ENCODE results near the gene ANK3.

ANK3 gene

DNA sequence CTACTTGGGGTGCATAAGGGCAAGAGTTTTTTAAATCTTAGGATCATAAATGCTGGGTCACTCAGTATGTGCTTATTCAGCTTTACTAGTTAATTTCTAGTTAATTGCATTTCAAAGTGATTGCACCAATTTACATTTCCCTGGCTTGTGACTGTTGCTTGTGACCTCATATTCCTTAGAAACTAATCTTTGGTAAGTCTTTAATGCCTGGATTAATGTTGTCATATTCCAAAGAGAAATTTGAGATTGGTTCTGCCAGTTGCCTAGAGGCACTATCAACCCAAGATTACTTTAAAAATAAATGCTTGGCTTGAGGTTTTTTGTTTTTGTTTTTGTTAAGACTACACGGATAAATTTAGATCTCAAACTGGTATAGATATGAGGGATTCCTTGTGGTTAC is 103.1 kb downstream of the ANK3 start:
- no peaks in the 10 kb centered on the region for H3K4me1 ChIP-seq (ENCODE audit: insufficient read depth, low read length)
- H3K27me3 ChIP-seq (ENCODE audit: control insufficient read depth in 1 of 2, insufficient read depth in 2 of 2, low read length in 2 of 2) = no peaks in the 10 kb centered on the region
- no peak overlapping the region for H3K27ac ChIP-seq (ENCODE audit: low read depth, low read length)
- H3K9ac ChIP-seq (ENCODE audit: low read length) = no peak overlapping the region
- no peak overlapping the region for H3K4me3 ChIP-seq (ENCODE audit: low read depth in 1 of 2, low read length in 2 of 2)
- no peaks in the 10 kb centered on the region for H3K36me3 ChIP-seq (ENCODE audit: insufficient read depth, low read length)
- no peaks in the 10 kb centered on the region for H3K9me3 ChIP-seq (ENCODE audit: low read length)

DNA sequence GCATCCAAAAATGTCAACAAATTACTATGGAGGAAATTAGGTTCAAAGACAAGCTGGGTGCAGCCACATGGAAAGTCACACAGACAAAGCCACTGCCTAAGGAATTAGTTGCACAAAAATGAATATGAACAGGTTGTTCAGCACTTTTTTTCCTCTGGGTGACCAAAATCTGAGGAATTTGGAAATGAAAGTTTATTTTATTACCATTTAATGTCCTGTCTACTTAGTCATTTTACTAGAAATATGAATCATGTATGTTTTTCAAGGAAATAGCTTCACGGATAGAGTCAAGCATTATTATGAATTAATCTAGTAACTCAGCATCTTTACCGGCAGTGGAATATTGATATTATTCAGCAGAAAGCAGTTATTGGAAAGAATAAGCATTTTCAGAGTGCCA is 106.3 kb downstream of the ANK3 start:
- no peak overlapping the region for H3K27ac ChIP-seq (ENCODE audit: low read depth, low read length)

GRCh38 chr10:60282771-60283353 is 106.8 kb downstream of the ANK3 start:
- H3K4me1 ChIP-seq (ENCODE audit: insufficient read depth, low read length) = no peaks in the 10 kb centered on the region

More for the DNA sequence above, 106.3 kb downstream of the ANK3 start:
- H3K27me3 ChIP-seq (ENCODE audit: control insufficient read depth in 1 of 2, insufficient read depth in 2 of 2, low read length in 2 of 2) = no peaks in the 10 kb centered on the region
- no peaks in the 10 kb centered on the region for H3K4me1 ChIP-seq (ENCODE audit: insufficient read depth, low read length)
- no peak overlapping the region for H3K4me3 ChIP-seq (ENCODE audit: low read depth in 1 of 2, low read length in 2 of 2)
- no peaks in the 10 kb centered on the region for H3K36me3 ChIP-seq (ENCODE audit: insufficient read depth, low read length)
- H3K9ac ChIP-seq (ENCODE audit: low read length) = no peak overlapping the region
- no peaks in the 10 kb centered on the region for H3K9me3 ChIP-seq (ENCODE audit: low read length)

GRCh38 chr10:60281792-60282353 is 107.8 kb downstream of the ANK3 start:
- Histone ChIP-seq H3K9me3 (ENCODE audit: low read length) (no peaks in the 10 kb centered on the region), H3K36me3 (ENCODE audit: insufficient read depth, low read length) (no peaks in the 10 kb centered on the region), H3K4me3 (ENCODE audit: low read depth in 1 of 2, low read length in 2 of 2) (no peak overlapping the region), H3K4me1 (ENCODE audit: insufficient read depth, low read length) (no peaks in the 10 kb centered on the region), H3K9ac (ENCODE audit: low read length) (no peak overlapping the region), H3K27ac (ENCODE audit: low read depth, low read length) (no peak overlapping the region), H3K27me3 (ENCODE audit: control insufficient read depth in 1 of 2, insufficient read depth in 2 of 2, low read length in 2 of 2) (no peaks in the 10 kb centered on the region)

More at GRCh38 chr10:60282771-60283353, 106.8 kb downstream of the ANK3 start:
- Histone ChIP-seq H3K27ac (ENCODE audit: low read depth, low read length) (no peak overlapping the region), H3K4me3 (ENCODE audit: low read depth in 1 of 2, low read length in 2 of 2) (no peak overlapping the region), H3K9me3 (ENCODE audit: low read length) (no peaks in the 10 kb centered on the region), H3K9ac (ENCODE audit: low read length) (no peak overlapping the region), H3K27me3 (ENCODE audit: control insufficient read depth in 1 of 2, insufficient read depth in 2 of 2, low read length in 2 of 2) (no peaks in the 10 kb centered on the region), H3K36me3 (ENCODE audit: insufficient read depth, low read length) (no peaks in the 10 kb centered on the region)

DNA sequence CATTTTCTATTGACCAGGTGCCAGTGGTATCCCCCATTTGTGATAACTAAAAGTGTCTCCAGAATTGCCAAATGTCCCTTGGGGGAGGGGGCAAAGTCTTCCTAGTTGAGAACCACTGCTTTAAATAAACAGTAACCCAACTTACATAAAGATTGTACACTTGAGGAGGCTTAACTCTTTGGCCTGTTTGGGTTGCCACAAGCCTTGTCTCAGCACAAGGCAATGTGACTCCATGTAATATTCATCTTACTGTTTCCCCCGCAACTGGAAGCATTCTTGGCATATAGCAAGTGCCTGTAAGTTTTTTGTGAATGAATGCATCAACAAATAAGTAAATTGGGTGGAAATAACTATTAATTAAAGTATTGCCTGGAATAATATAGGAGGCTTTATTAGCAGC is 108.3 kb downstream of the ANK3 start:
- H3K27ac ChIP-seq (ENCODE audit: low read depth, low read length) = no peak overlapping the region
- H3K4me1 ChIP-seq (ENCODE audit: insufficient read depth, low read length) = no peaks in the 10 kb centered on the region
- H3K36me3 ChIP-seq (ENCODE audit: insufficient read depth, low read length) = no peaks in the 10 kb centered on the region

GRCh38 chr10:60280475-60280874 is 109.2 kb downstream of the ANK3 start:
- H3K4me1 ChIP-seq (ENCODE audit: insufficient read depth, low read length) = no peaks in the 10 kb centered on the region
- no peak overlapping the region for H3K27ac ChIP-seq (ENCODE audit: low read depth, low read length)
- H3K36me3 ChIP-seq (ENCODE audit: insufficient read depth, low read length) = no peaks in the 10 kb centered on the region
- H3K4me3 ChIP-seq (ENCODE audit: low read depth in 1 of 2, low read length in 2 of 2) = no peak overlapping the region
- no peak overlapping the region for H3K9ac ChIP-seq (ENCODE audit: low read length)
- H3K9me3 ChIP-seq (ENCODE audit: low read length) = no peaks in the 10 kb centered on the region
- no peaks in the 10 kb centered on the region for H3K27me3 ChIP-seq (ENCODE audit: control insufficient read depth in 1 of 2, insufficient read depth in 2 of 2, low read length in 2 of 2)

More for the DNA sequence above, 108.3 kb downstream of the ANK3 start:
- Histone ChIP-seq H3K9me3 (ENCODE audit: low read length) (no peaks in the 10 kb centered on the region), H3K4me3 (ENCODE audit: low read depth in 1 of 2, low read length in 2 of 2) (no peak overlapping the region), H3K9ac (ENCODE audit: low read length) (no peak overlapping the region), H3K27me3 (ENCODE audit: control insufficient read depth in 1 of 2, insufficient read depth in 2 of 2, low read length in 2 of 2) (no peaks in the 10 kb centered on the region)

DNA sequence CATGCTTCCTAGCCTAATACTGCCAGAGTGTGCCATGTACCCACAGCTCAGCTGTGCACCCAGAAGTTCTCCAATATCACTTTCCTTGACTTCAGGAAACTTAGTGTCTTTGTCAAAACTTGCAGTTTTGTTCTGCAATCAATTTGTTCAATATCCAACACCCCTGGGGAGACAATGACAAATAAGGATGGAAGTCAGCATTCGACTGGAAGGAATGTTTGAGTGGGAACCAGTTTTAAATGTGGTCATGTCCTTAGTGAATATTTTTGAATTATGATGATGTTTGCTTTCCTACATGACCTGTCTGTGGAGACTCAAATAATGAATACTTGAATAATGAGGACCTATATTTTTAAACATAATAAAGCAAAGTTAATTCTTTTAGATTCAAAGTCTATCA is 112.0 kb downstream of the ANK3 start:
- H3K4me3 ChIP-seq (ENCODE audit: low read depth in 1 of 2, low read length in 2 of 2) = no peak overlapping the region
- H3K27me3 ChIP-seq (ENCODE audit: control insufficient read depth in 1 of 2, insufficient read depth in 2 of 2, low read length in 2 of 2) = no peaks in the 10 kb centered on the region
- H3K27ac ChIP-seq (ENCODE audit: low read depth, low read length) = no peak overlapping the region
- no peaks in the 10 kb centered on the region for H3K36me3 ChIP-seq (ENCODE audit: insufficient read depth, low read length)
- no peaks in the 10 kb centered on the region for H3K9me3 ChIP-seq (ENCODE audit: low read length)
- no peak overlapping the region for H3K9ac ChIP-seq (ENCODE audit: low read length)
- no peaks in the 10 kb centered on the region for H3K4me1 ChIP-seq (ENCODE audit: insufficient read depth, low read length)

DNA sequence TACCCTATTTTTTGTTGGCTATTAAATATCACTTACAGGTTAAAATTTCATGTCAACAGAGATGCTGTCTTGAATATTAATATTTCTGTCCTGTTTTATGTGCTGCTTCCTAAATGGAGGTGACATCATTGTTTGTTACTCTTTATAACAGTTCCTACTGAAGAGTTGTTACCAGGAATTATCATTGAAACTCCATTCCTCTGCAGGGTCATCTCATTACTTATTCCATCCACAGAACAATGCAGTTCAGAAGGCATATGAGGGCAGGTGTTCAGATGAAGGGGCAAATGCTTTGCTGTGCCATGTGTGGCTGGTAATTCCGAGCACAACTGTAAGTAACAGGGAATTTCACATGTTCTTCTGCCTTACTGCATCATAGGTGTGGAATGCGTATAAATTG is 113.4 kb downstream of the ANK3 start:
- Histone ChIP-seq H3K4me1 (ENCODE audit: insufficient read depth, low read length) (no peaks in the 10 kb centered on the region), H3K27ac (ENCODE audit: low read depth, low read length) (no peak overlapping the region), H3K36me3 (ENCODE audit: insufficient read depth, low read length) (no peaks in the 10 kb centered on the region), H3K4me3 (ENCODE audit: low read depth in 1 of 2, low read length in 2 of 2) (no peak overlapping the region), H3K27me3 (ENCODE audit: control insufficient read depth in 1 of 2, insufficient read depth in 2 of 2, low read length in 2 of 2) (no peaks in the 10 kb centered on the region), H3K9me3 (ENCODE audit: low read length) (no peaks in the 10 kb centered on the region), H3K9ac (ENCODE audit: low read length) (no peak overlapping the region)

DNA sequence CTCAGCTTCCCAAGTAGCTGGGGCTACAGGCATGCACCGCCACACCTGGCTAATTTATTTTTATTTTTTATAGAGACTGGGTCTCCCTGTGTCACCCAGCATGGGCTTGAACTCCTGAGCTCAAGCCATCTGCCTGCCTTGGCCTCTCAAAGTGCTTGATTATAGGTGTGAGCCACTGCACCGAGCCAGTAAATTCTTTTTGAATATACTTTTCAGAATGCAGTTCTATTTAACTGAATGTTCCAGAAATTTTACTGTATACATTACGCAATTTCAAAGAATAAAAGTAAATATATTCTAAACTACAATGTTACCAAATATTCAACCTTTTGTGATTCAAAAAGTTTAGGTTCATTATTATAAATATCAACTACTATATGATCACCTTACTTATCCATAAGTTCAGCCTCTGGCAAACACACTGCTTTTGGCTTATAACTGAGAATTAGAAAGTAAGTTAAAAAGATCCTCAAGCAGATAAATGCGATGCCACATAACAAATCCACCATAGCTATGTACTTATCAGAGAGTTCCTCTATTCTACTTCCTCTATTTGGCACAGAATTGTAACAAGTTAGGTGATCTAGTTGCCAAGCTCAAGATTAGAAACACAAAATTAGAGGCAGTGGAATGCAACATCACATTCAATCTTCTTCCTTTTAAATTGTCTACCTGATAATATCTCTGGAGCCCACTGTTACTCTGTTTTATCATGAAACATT is 118.2 kb downstream of the ANK3 start:
- Histone ChIP-seq H3K4me3 (ENCODE audit: low read depth in 1 of 2, low read length in 2 of 2) (no peak overlapping the region), H3K4me1 (ENCODE audit: insufficient read depth, low read length) (no peaks in the 10 kb centered on the region), H3K9ac (ENCODE audit: low read length) (no peak overlapping the region), H3K36me3 (ENCODE audit: insufficient read depth, low read length) (no peaks in the 10 kb centered on the region), H3K27ac (ENCODE audit: low read depth, low read length) (no peak overlapping the region), H3K27me3 (ENCODE audit: control insufficient read depth in 1 of 2, insufficient read depth in 2 of 2, low read length in 2 of 2) (no peaks in the 10 kb centered on the region), H3K9me3 (ENCODE audit: low read length) (no peaks in the 10 kb centered on the region)

DNA sequence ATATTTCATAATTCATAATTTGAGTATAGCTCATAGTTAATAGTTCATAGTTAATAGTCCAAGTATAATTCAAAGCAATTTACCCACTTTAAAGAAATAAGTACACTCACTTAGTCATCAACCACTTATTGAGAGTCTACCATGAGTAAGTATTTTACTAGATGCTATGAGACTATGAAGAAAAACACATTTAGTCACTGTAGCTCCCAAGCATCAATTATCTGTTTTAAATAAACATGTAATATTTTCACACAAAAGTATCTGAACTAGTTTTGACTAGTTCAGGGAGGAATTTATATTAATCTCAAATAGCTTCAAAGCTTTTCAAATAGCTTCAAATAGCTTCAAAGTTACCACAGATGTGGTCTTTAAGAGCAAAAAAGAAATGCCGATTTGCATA is 119.2 kb downstream of the ANK3 start:
- no peaks in the 10 kb centered on the region for H3K36me3 ChIP-seq (ENCODE audit: insufficient read depth, low read length)
- no peak overlapping the region for H3K9ac ChIP-seq (ENCODE audit: low read length)
- H3K4me3 ChIP-seq (ENCODE audit: low read depth in 1 of 2, low read length in 2 of 2) = no peak overlapping the region
- no peaks in the 10 kb centered on the region for H3K27me3 ChIP-seq (ENCODE audit: control insufficient read depth in 1 of 2, insufficient read depth in 2 of 2, low read length in 2 of 2)
- no peak overlapping the region for H3K27ac ChIP-seq (ENCODE audit: low read depth, low read length)
- H3K4me1 ChIP-seq (ENCODE audit: insufficient read depth, low read length) = no peaks in the 10 kb centered on the region
- no peaks in the 10 kb centered on the region for H3K9me3 ChIP-seq (ENCODE audit: low read length)

- Histone ChIP-seq H3K36me3 (ENCODE audit: insufficient read depth, low read length) (no peaks in the 10 kb centered on the region), H3K4me1 (ENCODE audit: insufficient read depth, low read length) (no peaks in the 10 kb centered on the region), H3K9me3 (ENCODE audit: low read length) (no peaks in the 10 kb centered on the region), H3K27me3 (ENCODE audit: control insufficient read depth in 1 of 2, insufficient read depth in 2 of 2, low read length in 2 of 2) (no peaks in the 10 kb centered on the region), H3K9ac (ENCODE audit: low read length) (no peak overlapping the region), H3K4me3 (ENCODE audit: low read depth in 1 of 2, low read length in 2 of 2) (no peak overlapping the region), H3K27ac (ENCODE audit: low read depth, low read length) (no peak overlapping the region)
These were observed 121.9 kb downstream of the ANK3 start for GRCh38 chr10:60267802-60268201.

DNA sequence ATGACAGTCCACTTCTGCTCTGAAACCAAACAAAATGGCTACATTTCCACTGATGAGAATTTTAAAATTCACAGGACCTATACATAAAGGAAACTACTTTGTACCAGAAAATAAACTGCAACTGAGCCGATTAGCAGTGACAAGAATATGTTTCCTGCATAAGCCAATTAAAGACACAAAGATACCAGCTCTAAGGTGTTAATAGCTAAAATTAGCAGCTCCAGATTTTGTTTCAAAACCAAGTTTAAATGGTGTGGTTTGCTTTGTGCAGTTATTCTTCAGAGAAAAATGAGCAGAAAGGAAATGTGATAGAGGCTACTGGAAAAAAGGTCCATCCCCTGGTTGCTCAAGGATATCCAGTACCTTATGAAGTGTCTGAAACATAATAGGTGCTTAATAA is 123.2 kb downstream of the ANK3 start:
- Histone ChIP-seq H3K36me3 (ENCODE audit: insufficient read depth, low read length) (no peaks in the 10 kb centered on the region), H3K4me3 (ENCODE audit: low read depth in 1 of 2, low read length in 2 of 2) (no peak overlapping the region), H3K9me3 (ENCODE audit: low read length) (no peaks in the 10 kb centered on the region), H3K27me3 (ENCODE audit: control insufficient read depth in 1 of 2, insufficient read depth in 2 of 2, low read length in 2 of 2) (no peaks in the 10 kb centered on the region), H3K27ac (ENCODE audit: low read depth, low read length) (no peak overlapping the region), H3K4me1 (ENCODE audit: insufficient read depth, low read length) (no peaks in the 10 kb centered on the region), H3K9ac (ENCODE audit: low read length) (no peak overlapping the region)

Data from muscle layer of colon (tissue), 2 donors.